HG03558 (cell line): ENCODE results near the gene ZC3H14.

Experiments used
- ATAC-seq: cut with Tn5 transposase; IDR thresholded peaks from one replicate; pipeline ENCODE4 v1.9.1; 2021; ENCODE audit warnings: moderate number of reproducible peaks; ENCODE audit not compliant: unreplicated experiment; ENCODE audit errors: extremely low read depth

Gene ZC3H14

GRCh38 chr14:88668448-88669116 lies 105.7 kb downstream of the ZC3H14 start:
- peak; percentile 40 for ATAC-seq

- ATAC-seq, result no peak
These were observed 106.5 kb downstream of the ZC3H14 start for GRCh38 chr14:88669346-88669745.
